Activated B cell treated with CpG ODN at 0.5 μM for 24 hours (primary cell): ENCODE measurements around the gene C19orf44. TPM values are rescaled to one million over a fixed set of nuclear protein-coding genes. Genes with fewer than 3 reads are reported as not detected.
"Not testable (repeated sequence)": the region's sequence is repeated elsewhere in the genome, so short reads cannot be mapped to it uniquely, and the experiment has no call there.

Experiments
- ATAC-seq: fragments of 200-7000 bp; cut with Tn5 transposase; one replicate; pipeline ENCODE4 v1.10.0; 2021; ENCODE audit warnings: low read depth, mild to moderate bottlenecking, moderate library complexity
- CTCF ChIA-PET: fragments of 350-600 bp; sonication (Branson Sonifier 250); formaldehyde crosslinking; loops from one replicate; lab custom pipeline; 2021; ENCODE audit warnings: antibody characterized with exemption; lab: Charles Lee
- POLR2A ChIA-PET: fragments of 350-600 bp; sonication (Branson Sonifier 250); formaldehyde crosslinking; loops from one replicate; lab custom pipeline; 2021; ENCODE audit warnings: antibody characterized with exemption; lab: Charles Lee
- DNase-seq: peaks from one replicate; pipeline ENCODE4 v3.0.0; 2022
- H3K27ac Mint-ChIP-seq: one replicate; pipeline ENCODE4 v1.8.0; 2020; ENCODE audit warnings: mixed read lengths
- H3K27me3 Mint-ChIP-seq: one replicate; pipeline ENCODE4 v1.8.0; 2021; ENCODE audit warnings: mixed read lengths
- H3K36me3 Mint-ChIP-seq: one replicate; pipeline ENCODE4 v1.8.0; 2021; ENCODE audit warnings: low read depth, mixed read lengths
- H3K4me1 Mint-ChIP-seq: one replicate; pipeline ENCODE4 v1.8.0; 2021; ENCODE audit warnings: mixed read lengths
- H3K4me3 Mint-ChIP-seq: one replicate; pipeline ENCODE4 v1.8.0; 2020; ENCODE audit warnings: mild to moderate bottlenecking, mixed read lengths
- H3K9me3 Mint-ChIP-seq: one replicate; pipeline ENCODE4 v1.8.0; 2020; ENCODE audit warnings: mixed read lengths
- intact Hi-C: fragments of 100-400 bp; cut with micrococcal nuclease; formaldehyde crosslinking; loops from one replicate; pipeline ENCODE4 v1.15.1; 2024
- total RNA-seq: library from RNA; stranded (reverse); gene quantifications from 2 replicates; pipeline ENCODE4 v1.2.3, GENCODE V29; 2022
- TF ChIP-seq, protein P1 (sequence below): fragments of 200-600 bp; IDR thresholded peaks from one replicate; pipeline ENCODE4 v1.8.0; 2022; ENCODE audit warnings: antibody characterized with exemption, mild to moderate bottlenecking

C19orf44 gene
- total RNA-seq, 1 donor from 2014 or later, result 7.1 TPM

DNA sequence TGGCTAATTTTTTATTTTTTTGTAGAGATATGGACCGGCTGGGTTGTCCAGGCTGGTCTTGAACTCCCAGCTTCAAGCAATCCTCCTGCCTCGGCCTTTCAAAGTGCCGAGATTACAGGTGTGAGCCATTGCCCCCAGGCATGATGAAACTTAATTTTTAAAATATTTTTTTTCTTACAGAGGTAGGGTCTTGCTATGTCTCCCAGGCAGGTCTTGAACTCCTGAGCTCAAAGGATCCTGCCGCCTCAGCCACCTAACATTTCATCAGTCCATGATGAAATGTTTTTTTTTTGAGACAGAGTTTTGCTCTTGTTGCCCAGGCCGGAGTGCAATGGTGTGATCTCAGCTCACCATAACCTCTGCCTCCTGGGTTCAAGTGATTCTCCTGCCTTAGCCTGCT is 12.4 kb downstream of the C19orf44 start:
- POLR2A ChIA-PET, result interaction anchor here (0.8 kb wide), 1 partner anchor 62 kb away, joined by 3 read pairs; no protein-coding TSS in a partner anchor
- intact Hi-C loops, result no loop called here
- H3K4me3 Mint-ChIP-seq, result no peak overlapping the region
- H3K27ac Mint-ChIP-seq, result no peak overlapping the region
- H3K36me3 Mint-ChIP-seq, result peaks cover 31% of the 10 kb centered on the region
- DNase-seq (no peak), ATAC-seq (no peak)
- no peaks in the 10 kb centered on the region for H3K4me1 Mint-ChIP-seq
- CTCF ChIA-PET, result no interaction called here
- H3K9me3 Mint-ChIP-seq, result no peaks in the 10 kb centered on the region
- TF ChIP-seq, protein P1, sequence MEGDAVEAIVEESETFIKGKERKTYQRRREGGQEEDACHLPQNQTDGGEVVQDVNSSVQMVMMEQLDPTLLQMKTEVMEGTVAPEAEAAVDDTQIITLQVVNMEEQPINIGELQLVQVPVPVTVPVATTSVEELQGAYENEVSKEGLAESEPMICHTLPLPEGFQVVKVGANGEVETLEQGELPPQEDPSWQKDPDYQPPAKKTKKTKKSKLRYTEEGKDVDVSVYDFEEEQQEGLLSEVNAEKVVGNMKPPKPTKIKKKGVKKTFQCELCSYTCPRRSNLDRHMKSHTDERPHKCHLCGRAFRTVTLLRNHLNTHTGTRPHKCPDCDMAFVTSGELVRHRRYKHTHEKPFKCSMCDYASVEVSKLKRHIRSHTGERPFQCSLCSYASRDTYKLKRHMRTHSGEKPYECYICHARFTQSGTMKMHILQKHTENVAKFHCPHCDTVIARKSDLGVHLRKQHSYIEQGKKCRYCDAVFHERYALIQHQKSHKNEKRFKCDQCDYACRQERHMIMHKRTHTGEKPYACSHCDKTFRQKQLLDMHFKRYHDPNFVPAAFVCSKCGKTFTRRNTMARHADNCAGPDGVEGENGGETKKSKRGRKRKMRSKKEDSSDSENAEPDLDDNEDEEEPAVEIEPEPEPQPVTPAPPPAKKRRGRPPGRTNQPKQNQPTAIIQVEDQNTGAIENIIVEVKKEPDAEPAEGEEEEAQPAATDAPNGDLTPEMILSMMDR, result no peak
- H3K27me3 Mint-ChIP-seq, result no peaks in the 10 kb centered on the region

DNA sequence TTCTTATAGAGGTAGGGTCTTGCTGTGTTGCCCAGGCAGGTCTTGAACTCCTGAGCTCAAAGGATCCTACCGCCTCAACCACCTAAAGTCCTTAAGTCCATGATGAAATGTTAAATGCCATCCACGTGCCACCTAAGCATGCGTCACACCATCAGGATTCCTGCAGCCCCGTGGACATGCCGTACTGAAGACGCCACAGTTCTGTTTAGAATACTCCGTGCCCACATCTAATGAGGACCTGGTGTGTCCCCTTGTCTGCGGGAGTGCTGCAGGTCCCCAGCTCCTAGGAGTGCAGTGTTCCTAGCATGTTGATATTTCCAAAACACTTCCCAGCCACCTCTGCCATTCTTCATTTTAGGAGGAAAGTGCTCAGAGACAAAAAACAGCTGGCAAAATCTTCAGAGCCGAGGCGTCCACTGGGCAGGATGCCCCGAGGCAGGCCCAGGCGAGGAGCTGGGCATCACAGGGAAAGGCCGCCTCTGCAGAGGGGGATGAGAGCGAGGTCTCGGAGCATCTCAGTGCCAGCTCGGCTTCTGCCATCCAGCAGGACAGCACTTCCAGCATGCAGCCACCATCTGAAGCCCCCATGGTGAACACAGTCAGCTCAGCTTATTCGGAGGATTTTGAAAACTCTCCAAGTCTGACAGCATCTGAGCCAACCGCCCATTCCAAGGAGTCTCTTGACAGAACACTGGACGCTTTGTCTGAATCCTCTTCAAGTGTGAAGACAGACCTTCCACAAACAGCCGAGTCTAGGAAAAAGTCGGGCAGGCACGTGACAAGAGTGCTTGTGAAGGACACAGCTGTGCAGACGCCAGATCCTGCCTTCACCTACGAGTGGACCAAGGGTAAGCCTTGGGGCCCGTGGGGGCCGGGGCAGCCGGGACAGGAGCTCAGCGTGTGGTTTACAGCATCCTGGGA is 13.2 kb downstream of the C19orf44 start:
- H3K27ac Mint-ChIP-seq, result no peak overlapping the region
- no peaks in the 10 kb centered on the region for H3K4me1 Mint-ChIP-seq
- H3K4me3 Mint-ChIP-seq, result no peak overlapping the region
- no peaks in the 10 kb centered on the region for H3K27me3 Mint-ChIP-seq
- no peaks in the 10 kb centered on the region for H3K9me3 Mint-ChIP-seq
- ATAC-seq, result no peak
- intact Hi-C loops, result no loop called here
- no peak for DNase-seq
- TF ChIP-seq, protein P1, result no peak
- POLR2A ChIA-PET, result interaction anchor here (0.8 kb wide), 1 partner anchor 63 kb away, joined by 3 read pairs; no protein-coding TSS in a partner anchor
- H3K36me3 Mint-ChIP-seq, result peaks cover 32% of the 10 kb centered on the region
- CTCF ChIA-PET, result no interaction called here

DNA sequence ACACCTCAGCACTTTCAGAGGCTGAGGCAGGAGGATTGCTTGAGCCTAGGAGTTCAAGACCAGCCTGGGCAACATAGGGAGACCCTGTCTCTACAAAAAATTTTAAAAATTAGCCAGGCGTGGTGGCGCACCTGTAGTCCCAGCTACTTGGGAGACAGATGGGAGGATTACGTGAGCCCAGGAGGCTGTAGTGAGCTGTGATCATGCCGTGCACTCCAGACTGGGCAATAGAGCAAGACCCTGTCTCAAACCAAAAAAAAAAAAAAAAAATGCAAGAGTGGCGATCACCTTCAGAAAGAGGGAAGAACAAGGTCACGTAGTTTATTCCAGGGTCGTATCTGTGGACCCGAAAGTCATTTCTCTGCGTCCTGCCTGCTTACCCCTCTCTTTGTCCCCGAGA is 16.4 kb downstream of the C19orf44 start:
- CTCF ChIA-PET, H3K27ac Mint-ChIP-seq, DNase-seq, intact Hi-C loops, H3K27me3 Mint-ChIP-seq, ATAC-seq, H3K9me3 Mint-ChIP-seq, H3K4me3 Mint-ChIP-seq, H3K4me1 Mint-ChIP-seq: not testable (repeated sequence)
- H3K36me3 Mint-ChIP-seq, result peaks cover 41% of the 10 kb centered on the region
- POLR2A ChIA-PET, result interaction anchor here (0.7 kb wide), 1 partner anchor 85 kb away, joined by 6 read pairs; no protein-coding TSS in a partner anchor

DNA sequence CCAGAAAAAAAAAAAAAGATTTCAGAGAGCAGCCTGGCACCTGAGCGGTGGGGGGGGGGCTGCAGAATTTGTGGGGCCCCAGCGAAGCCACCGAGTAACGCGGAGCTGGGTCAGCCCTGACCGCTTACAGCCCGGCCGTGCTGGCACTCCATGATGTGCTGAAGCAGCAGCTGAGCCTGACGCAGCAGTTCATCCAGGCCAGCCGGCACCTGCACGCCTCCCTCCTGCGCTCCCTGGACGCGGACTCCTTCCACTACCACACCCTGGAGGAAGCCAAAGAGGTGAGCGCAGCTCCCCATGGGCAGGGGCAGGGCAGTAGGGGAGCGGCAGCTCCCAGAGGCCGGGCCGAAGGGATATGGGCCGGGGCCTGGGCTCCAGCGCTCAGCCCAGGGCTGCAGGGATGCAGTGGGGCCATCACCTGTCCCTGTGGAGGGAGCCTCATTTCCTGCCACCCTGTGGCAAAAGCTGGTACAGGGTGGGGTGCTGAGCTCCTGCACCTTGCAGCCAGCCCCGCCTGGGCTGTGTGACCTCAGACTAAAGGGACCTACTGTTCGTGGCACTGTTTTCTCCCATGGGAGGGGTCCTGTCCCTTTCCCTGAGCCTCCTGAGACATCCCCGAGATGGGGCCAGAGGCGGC is 18.3 kb downstream of the C19orf44 start:
- Mint-ChIP-seq H3K4me3 (no peak overlapping the region), H3K4me1 (no peaks in the 10 kb centered on the region), H3K9me3 (no peaks in the 10 kb centered on the region), H3K27me3 (no peaks in the 10 kb centered on the region), H3K27ac (no peak overlapping the region), H3K36me3 (peaks cover 55% of the 10 kb centered on the region)
- intact Hi-C loops, result loop anchor here (2.0 kb wide), 1 partner anchor 74 kb away; no protein-coding TSS in a partner anchor
- ATAC-seq, result no peak
- POLR2A ChIA-PET, result no interaction called here
- no peak for DNase-seq
- TF ChIP-seq, protein P1, result no peak
- CTCF ChIA-PET, result no interaction called here

DNA sequence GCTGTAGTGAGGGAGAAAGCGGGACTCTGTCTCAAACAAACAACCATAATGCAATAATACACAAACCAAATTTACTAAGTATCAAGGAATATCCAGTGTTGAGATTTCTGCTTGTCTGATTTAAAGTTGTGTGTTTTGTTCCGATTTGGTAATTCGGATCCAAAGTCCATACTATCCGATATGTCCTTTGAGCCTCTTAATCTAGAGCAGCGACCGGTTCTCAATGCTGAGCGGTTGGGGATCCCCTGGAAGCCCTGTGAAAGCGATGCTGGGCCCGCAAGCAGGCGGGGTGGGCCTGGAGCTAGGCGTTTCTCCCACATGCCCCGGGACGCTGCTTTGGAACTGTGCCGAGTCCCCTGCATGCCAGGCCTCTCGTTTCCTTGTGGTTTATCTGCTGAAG is 20.2 kb downstream of the C19orf44 start:
- H3K27ac Mint-ChIP-seq, result no peak overlapping the region
- H3K27me3 Mint-ChIP-seq, result no peaks in the 10 kb centered on the region
- ATAC-seq, result no peak
- intact Hi-C loops, result no loop called here
- ChIA-PET POLR2A (no interaction called here), CTCF (no interaction called here)
- no peaks in the 10 kb centered on the region for H3K4me1 Mint-ChIP-seq
- DNase-seq, result no peak
- peaks cover 63% of the 10 kb centered on the region for H3K36me3 Mint-ChIP-seq
- TF ChIP-seq, protein P1, result no peak
- no peaks in the 10 kb centered on the region for H3K9me3 Mint-ChIP-seq
- H3K4me3 Mint-ChIP-seq, result no peak overlapping the region
